NCI-H2081 (cell line): ENCODE measurements around the gene NELFB.
"Not testable (repeated sequence)": the region's sequence is repeated elsewhere in the genome, so short reads cannot be mapped to it uniquely, and the experiment has no call there.

Source experiments
- DNase-seq, 2 experiments: peaks; one replicate each; lab custom pipeline; 2025; lab: John Stamatoyannopoulos, UW

NELFB gene

DNA sequence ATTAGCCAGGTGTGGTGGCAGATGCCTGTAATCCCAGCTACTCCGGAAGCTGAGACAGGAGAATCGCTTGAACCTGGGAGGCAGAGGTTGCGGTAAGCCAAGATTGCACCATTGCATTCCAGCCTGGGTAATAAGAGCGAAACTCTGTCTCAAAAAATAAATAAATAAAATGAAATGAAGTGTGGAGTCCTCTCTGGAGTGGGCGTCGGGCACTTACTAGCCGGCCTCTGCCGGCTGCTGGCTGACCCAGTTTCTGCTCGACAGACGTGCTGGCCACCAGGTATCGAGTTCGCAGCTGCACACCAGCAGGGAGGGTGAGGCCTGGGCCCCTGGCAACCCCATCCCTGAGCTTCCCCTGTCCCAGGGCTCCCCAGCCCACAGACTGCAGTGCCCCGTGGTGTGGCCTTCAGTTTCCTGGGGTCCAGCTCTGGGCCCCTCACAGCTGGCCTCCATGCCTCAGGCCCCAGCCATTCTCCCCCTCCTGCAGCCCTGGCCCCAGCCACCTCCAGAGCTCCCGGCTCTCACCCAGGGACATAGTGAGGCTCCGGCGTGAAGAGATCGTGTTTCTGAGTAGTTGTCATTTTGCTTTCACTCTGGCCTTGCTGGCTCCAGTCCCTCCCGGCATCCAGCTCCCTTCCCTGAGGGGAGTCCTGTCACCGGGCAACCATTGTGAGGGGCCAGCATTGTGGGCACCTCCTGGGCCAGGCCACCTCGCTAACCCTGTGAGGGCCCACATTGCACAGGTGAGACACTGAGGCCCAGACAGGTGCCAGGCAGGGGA, 7.8 kb upstream of the NELFB start:
- DNase-seq: no peak

DNA sequence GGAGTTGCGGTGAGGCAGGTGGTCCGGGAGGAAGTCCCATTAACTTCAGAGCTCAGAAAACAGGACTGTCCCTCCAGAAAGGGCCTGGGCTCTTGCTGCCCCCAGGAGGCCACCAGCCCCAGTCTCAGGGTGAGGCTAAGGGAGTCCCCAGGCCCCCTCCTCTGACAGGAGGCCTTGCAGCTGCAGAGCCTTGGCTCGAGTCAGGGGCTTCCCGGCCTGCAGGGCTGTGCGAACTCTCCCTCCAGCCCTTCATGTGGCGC, 7.3 kb upstream of the NELFB start:
- DNase-seq: no peak

DNA sequence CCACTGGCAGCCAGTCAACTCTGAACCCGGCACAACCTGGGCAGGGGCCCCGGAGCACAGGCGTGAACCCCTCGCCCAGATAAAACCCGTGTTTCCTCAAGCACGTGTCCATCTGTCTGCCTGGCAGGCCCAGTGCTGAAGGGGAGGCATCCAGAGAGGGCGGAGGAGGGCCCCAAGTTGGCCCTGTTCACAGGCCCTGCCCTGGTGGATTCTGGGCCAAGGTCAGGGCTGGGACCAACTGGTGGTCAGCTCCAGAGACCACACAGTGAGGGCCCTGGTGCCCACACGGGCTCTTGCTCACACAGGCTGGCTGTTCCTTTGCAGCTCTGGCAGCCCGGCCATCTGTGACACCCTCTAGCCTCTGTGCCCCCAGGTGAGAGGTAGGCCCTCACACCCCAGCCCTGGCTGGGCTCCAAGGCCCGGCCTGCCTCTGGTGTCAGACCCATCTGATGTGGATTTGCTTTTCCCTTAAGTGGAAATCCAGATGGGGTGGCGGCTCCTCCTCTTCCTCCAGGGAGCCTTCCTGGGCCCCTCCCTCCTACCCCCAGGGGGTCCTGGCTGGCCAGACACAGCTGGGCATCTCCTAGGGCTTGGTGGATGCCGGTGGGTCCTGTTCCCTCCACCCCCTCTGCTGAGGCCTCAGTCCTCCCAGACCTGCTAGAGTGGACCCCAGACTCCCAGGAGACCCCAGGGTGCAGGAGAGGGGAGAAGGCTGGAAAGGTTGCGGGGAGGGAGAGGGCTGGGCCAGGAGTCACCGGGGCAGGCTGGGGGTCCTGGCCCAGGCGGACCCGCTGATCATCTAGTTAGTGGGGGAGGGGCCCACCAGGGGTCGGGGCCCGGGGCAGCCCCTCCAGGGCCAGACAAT, 4.6 kb upstream of the NELFB start:
- DNase-seq: no peak

DNA sequence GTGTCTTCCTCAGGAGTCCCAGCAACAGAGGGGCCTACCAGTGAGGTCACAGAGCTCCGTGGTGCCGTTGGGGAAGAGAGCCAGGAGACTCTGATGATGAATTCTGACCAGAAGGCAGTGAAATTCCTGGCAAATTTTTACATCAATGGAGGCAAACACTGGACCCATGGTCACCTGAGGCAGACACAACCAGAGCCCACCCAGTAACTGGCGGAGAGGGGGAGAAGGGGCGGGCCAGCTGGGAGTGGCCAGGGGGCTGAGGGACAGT, 4.0 kb upstream of the NELFB start, which contains the start of gene STPG3:
Gene STPG3, plus strand, starts transcription at position 93 of the 268 bp plus-strand sequence. Its CDS starts 1 bp downstream, at position 94.
- DNase-seq: no peak

DNA sequence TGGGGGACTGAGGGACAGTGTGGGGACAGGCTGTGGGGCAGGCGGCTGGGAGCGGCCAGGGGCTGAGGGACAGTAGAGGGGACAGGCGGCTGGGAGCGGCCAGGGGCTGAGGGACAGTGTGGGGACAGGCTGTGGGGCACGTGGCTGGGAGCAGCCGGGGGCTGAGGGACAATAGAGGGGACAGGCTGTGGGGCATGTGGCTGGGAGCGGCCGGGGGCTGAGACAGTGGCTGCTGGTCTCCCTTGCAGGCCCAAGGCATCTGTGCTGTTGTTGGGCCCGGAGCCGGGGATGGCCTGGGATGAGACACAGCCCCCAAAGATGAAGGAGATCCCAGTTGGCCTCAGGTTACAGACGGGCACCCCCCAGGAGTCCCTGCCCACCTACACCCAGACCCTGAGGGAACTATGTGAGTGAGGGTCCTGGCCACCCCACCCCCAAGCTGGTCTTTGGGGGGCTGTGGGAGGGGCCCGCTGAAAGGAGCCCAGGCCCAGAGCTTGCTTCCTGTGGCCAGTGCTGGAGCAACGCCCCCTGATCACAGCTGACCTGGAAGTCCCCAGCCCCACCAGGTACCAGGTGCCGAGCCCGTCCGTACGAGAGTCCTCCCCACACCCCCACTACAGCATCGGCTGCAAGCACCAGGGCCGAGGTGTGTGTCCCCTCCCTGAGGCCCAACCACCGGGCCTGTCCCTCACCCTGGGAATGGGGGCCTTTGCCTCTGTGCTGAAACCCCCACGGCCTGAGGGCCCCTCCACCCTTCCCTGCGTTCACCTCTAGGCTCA, 3.4 kb upstream of the NELFB start:
- no peak for DNase-seq

DNA sequence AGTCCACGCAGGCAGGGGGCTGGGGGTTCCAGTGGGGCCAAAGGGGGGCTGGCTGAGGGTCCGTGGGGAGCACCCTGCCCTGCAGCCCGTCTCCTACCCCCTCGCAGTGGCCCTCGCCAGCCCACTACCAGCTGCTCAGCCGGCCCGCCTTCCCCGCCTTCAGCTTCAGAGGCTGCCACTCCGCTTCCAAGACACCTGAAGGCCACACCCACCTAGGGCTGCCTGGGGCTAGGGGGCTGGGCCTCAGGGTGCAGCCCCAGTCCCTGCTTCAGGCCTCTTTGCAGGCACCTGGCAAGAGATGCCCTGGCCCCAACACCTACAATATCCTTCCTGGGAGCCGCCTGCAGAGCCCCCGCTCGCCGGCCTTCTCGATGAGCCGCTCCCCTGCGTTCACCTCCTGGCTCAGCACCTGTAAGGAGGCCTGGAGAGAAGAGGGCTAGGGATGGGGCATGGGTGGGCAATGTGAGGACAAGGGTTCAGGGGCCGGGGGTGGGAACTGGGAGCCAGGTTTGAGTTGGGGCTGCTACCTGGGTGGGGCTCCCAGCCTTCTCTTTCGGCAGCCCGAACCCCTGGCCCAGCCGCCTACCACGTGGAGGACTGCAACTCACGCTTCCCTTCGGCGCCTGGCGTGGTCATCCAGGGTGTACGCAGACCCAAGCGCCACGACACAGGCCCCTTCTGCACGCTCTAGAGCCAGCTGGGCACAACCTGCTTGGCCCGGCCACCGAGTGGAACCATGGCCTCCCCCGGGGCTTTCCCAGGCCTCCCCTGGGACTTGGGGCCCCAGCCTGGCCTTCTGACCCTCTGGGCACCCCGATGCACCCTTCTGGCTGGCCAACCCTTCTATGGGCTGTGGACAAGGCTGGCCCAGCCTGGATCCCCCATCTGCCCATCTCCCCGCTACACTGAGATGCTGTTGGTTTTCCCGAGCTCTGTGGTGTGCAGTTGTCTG, 2.3 kb upstream of the NELFB start:
- peak in 1 of 2 experiments; percentile 23 for DNase-seq

DNA sequence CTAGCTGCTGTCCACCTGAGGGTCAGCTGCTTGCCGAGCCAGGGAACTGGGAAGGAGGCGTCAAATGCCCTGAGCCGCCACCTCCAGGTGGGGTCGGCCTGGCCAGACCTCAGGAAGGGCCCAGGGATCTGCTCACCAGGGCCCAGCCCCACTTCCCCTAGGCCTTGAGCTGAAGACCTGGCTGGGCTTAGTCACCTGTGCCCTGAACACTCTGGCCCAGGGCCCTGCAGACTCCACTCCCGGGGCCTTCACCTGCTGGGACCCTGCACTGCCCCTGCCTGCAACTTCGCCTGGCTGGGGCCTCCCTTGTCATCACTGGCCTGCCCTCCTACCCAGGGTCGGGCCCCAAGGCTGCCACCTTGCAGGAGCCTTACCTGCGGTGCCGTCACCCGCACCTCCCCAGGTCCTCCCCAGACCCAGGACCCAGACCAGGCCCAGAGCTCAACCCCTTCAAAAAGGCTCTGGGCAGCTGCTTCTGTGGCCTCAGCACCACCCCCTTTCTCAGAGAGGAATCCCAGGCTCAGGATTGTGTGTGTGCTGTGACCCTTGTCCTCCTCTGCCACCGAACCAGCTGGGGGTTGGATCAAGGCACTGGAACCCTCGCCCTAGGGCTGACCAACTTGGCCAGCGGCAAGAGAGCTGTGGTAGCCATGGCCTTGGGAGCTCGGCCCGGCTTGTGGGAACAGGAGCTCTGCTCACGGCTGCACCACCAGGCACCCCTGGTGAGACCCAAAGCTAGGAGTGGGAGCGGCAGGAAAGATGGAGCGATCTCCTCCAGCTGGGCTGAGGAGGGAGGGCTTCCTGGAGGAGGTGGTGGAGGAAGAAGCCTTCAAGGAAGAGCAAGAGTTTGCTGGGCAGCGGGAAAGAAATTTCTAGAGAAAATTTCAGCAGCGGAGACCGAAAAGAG, 1.2 kb upstream of the NELFB start:
- no peak for DNase-seq

DNA sequence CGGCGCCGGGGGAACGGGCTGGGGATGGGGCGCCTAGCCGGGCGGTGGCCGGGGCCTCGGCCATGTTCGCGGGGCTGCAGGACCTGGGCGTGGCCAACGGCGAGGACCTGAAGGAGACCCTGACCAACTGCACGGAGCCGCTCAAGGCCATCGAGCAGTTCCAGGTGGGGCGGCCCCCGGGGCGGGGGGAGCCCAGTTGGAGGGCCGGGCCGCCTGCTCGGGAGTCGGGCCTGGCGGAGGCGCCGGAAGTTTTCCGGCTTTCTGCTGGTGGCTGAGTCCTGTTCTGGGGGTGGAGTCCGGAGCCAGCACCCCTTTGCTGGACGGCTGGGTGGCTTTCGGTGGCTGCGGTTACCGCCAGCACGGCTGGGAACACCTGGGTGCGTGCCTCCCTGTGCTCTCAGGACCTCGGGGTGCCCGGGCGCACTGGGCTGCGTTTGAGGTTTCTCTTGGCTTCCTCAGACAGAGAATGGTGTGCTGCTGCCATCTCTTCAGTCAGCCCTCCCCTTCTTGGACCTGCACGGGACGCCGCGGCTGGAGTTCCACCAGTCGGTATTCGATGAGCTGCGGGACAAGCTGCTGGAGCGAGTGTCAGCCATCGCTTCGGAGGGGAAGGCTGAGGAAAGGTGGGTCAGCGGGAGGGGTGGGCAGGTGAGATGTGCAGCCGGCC, 454 bp downstream of the NELFB start:
- DNase-seq: peak in 1 of 2 experiments; percentile 52

DNA sequence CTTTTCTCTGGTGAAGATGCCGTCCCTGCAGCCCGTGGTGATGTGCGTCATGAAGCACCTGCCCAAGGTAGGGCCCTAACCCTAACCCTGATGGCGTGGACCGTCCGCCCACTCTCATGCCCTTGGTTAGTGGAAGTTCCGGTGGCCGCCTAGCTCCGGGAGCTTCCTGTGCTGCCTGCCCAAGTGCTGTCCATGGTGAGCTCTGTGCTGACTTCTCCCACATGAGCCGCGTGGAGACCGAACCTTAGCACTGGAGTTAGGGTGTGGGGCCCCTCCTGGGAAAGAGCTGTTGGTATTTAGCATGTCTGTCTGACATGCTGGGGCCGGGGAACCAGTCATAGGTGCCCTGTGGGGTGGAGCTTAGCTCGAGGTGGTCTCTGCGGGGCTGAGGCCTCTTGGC, 1.2 kb downstream of the NELFB start:
- DNase-seq: no peak

DNA sequence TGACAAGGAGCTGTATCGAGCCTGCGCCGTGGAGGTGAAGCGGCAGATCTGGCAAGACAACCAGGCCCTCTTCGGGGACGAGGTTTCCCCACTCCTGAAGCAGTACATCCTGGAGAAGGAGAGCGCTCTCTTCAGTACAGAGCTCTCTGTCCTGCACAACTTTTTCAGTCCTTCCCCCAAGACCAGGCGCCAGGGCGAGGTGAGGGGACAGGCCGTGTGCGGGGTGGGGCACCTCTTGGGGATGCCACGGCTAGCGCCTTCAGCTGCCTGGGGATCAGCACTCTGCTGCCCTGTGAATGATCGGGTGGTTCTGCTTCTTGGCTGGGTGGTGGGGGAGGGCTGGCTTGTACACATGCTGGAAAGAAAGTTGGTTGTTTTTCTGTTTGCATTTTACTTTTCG, 1.7 kb downstream of the NELFB start:
- DNase-seq: no peak

DNA sequence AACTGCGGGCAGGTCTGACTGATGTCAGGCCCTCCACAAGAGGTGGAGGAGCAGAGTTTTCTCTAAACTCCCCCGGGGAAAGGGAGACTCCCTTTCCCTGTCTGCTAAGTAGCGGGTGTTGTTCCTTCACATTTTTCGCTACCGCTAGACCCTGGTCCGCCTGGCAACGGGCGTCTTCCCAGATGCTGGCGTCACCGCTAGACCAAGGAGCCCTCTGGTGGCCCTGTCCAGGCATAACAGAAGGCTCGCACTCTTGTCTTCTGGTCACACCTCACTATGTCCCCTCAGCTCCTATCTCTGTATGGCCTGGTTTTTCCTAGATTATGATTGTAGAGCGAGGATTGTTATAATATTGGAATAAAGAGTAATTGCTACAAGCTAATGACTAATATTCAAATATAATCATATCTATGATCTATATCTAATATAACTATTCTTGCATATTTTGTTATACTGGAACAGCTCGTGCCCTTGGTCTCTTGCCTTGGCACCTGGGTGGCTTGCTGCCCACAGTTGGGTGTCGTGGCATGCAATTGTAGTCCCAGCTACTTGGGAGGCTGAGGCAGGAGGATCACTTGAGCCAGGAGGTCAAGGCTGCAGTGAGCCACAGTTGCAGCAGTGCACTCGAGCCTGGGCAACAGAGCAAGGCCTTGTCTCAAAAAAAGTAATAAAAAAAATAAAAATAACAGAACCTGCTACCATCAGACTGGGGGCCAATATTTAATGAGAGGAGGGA, 7.2 kb downstream of the NELFB start:
- DNase-seq: not testable (repeated sequence)

DNA sequence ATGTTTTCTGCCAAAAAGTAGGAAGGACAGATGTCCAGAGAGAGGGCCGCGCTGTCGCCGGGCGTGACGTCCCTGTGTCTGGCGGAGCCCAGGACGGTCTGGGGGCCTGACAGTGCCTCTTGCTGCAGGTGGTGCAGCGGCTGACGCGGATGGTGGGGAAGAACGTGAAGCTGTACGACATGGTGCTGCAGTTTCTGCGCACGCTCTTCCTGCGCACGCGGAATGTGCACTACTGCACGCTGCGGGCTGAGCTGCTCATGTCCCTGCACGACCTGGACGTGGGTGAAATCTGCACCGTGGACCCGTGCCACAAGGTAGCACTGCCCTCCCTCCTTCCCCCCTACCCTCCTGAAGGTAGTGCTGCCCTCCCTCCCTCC, 7.8 kb downstream of the NELFB start:
- no peak for DNase-seq

DNA sequence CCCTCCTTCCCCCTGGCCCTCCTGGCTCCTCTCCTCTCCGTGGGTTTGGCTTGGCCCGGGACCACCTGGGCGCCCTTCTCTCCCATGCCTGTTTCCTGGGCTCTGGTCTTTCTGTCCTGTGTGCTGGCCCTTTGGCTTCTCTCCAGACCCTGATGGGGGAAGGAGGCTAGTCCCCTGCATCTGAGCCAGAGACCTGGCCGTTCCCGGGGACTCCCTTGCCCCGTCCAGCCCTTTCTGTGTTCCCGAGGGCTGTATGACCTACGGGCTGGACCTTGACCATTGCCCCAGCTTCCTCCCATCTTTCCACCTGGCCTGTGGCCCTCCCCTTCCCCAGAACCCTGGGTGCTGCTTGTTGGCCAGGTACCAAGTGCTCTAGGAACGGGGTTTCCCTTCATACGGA, 8.4 kb downstream of the NELFB start:
- no peak for DNase-seq

DNA sequence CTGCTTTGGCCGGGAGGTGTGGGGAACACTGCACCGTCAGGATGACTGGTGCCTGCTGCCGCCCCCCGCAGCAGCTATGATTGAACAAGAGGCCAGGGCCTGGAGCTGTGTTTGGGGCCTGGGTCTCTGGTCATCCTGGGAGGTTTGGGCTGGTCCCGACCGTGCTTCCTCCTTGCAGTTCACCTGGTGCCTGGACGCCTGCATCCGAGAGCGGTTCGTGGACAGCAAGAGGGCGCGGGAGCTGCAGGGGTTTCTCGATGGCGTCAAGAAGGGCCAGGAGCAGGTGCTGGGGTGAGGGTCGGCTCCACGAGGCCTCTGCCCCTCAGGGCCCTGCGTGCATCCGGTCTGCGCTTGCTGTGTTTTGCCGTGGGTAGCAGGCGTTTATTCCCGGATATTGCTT, 8.9 kb downstream of the NELFB start:
- DNase-seq: no peak

DNA sequence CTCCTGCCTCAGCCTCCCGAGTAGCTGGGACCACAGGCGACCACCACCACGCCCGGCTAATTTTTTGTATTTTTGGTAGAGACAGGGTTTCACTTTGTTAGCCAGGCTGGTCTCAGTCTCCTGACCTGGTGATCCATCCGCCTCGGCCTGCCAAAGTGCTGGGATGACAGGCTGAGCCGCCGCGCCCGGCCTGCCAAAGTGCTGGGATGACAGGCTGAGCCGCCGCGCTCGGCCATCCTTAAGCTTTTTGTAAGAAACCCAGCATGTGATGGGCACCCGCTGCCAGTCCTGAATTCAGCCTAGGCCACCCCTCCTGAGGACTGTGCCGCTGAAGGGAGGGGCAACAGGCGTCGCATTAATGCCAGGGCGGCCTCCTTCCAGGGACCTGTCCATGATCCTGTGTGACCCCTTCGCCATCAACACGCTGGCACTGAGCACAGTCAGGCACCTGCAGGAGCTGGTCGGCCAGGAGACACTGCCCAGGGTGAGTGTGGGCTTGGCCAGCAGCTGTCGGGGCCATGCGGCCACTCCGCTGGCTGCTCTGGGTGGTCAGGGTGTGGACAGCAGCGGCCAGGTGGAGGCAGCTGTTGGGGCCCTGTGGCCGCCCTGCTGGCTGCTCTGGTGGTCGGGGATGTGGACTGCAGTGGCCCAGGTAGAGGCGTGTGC, 10.5 kb downstream of the NELFB start:
- no peak for DNase-seq

DNA sequence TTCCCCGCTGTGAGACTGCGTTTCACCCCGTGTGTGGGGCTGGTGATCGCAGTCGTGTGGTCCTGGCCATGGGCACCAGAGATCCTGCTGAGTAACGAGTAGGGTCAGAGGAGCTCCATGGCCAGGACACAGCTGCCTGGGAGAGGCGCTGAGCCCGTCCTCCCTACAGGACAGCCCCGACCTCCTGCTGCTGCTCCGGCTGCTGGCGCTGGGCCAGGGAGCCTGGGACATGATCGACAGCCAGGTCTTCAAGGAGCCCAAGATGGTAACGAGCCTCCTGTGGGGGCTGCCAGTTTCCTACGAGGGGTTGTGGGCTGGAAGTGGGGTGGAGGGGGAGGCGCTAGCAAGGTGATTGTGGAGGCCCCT, 11.0 kb downstream of the NELFB start:
- DNase-seq: no peak

DNA sequence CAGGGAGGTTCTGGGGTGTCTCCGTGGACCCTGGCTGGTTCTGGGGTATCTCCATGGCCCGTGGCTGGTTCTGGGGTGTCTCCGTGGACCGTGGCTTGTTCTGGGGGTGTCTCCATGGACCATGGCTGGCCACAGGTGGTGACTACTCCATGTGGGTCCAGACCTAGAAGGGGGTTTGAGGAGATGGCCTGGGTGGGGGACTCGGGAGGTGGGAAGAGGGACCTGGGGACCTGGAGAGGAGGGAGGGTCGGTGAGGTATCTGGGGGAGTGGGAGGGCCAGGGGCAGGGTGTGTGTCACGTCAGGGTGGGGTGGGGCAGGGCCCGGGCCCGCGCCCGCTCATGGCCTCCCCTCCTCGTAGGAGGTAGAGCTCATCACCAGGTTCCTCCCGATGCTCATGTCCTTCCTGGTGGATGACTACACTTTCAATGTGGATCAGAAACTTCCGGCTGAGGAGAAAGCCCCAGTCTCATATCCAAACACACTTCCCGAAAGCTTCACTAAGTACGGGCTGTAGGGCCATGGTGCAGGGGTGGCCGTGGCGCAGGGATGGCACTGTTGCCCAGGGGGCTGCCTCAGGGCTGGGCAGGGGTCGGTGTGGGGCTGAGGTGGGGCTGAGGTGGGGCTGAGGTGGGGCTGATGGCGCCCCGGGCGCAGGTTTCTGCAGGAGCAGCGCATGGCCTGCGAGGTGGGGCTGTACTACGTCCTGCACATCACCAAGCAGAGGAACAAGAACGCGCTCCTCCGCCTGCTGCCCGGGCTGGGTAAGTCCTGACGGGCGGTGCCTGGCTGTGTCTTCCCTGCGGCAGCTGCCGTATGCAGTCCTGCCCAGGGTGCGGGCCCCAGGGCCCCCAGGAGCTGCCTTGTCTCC, 11.7 kb downstream of the NELFB start:
- DNase-seq: no peak

DNA sequence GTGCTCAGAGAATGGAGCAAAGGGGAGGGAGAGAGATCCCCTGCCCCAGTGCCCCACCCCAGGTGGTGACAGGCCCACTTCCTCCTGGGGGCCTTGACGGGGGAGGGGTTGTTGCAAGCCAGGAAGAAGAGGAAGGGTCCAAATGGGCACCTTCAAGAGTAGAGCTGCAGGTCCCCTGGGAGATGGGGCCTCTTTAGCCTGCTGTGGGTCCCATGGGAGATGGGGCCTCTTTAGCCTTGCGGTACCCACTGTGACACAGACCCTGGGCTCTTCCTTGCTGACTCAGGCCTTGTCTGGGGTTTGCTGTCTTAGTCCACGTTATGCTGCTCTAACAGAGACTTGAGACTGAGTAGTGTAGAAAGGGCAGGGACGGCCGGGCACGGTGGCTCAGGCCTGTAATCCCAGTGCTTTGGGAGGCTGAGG, 12.8 kb downstream of the NELFB start:
- DNase-seq: no peak
